Pancreas (tissue), 10 donors: Measurements from ENCODE around the gene TBX19. TPM values are rescaled to one million over a fixed set of nuclear protein-coding genes. Genes with fewer than 3 reads are reported as not detected.
A peak's percentile ranks its signal among the peaks of the same experiment; 100 is the strongest.
"Not testable (repeated sequence)": the region's sequence is repeated elsewhere in the genome, so short reads cannot be mapped to it uniquely, and the experiment has no call there.

Source experiments
- ATAC-seq, 4 donors: fragments of 200-7000 bp; cut with Tn5 transposase; one replicate each; pipeline versions ENCODE4 v1.8.0 to v1.9.1; 2020; ENCODE audit warnings: mild to moderate bottlenecking in 4 of 4, moderate library complexity in 4 of 4
- DNase-seq, 6 donors: peaks; one replicate each; pipeline ENCODE4 v3.0.0-alpha.2; 2020
- FAIRE-seq: peaks from 2 replicates; lab custom pipeline; 2012; peaks lifted over from hg19 to GRCh38; lab: Jason Lieb, UNC
- H3K27ac ChIP-seq, 4 donors: fragments of 200-600 bp; sonication (generic); 1 replicate in 3 of 4; 2 replicates in 1 of 4; pipeline versions ENCODE4 v1.5.0 to v1.8.0; 2020
- H3K27me3 ChIP-seq, 4 donors: fragments of 200-600 bp; one replicate each; pipeline ENCODE4 v1.8.0; 2021
- H3K36me3 ChIP-seq, 3 donors: fragments of 200-600 bp; sonication (generic) in 1 of 3; one replicate each; pipeline versions ENCODE4 v1.5.0 to v1.8.0; 2020 to 2021
- H3K4me1 ChIP-seq, 3 donors: fragments of 200-600 bp; one replicate each; pipeline ENCODE4 v1.8.0; 2021
- H3K4me3 ChIP-seq, 4 donors: fragments of 200-600 bp; sonication (generic) in 2 of 4; one replicate each; pipeline versions ENCODE4 v1.5.0 to v1.8.0; 2020 to 2021
- H3K9me3 ChIP-seq, 4 donors: fragments of 200-600 bp; one replicate each; pipeline ENCODE4 v1.8.0; 2021
- CTCF ChIP-seq, 4 donors: fragments of 200-600 bp; sonication (generic) in 3 of 4; IDR thresholded peaks; one replicate each; pipeline versions ENCODE4 v1.5.0 to v1.8.0; 2021; ENCODE audit warnings: antibody characterized with exemption in 4 of 4
- WGBS, 2 donors: extraction: QIAGEN DNeasy Blood & Tissue Kit; methylation state at CpG; one replicate each; pipeline ENCODE4 v1.1.7; 2013; 5-methylcytosine and 5-hydroxymethylcytosine counted together
- intact Hi-C, 3 donors: fragments of 100-400 bp; cut with DNase I; formaldehyde crosslinking; loops; one replicate each; pipeline versions ENCODE4 v1.11.1 to v1.14.2; 2022
- polyA plus RNA-seq, 2 donors: library from polyadenylated mRNA; stranded (reverse); fragments of 200-250 nt; gene quantifications; one replicate each; pipeline ENCODE4 v1.2.3, GENCODE V29; 2013
- total RNA-seq, 6 donors: library from RNA; stranded (reverse); fragmentation: NEBNext Ultra II Directional in 4 of 6; extraction: Animal tissue kit (Norgen Biotek cat#: 25700) in 4 of 6; gene quantifications; one replicate each; pipeline versions ENCODE4 v1.2.1 to v1.2.4, GENCODE V29; 2021 to 2023
- donor health status: healthy with polysubstance abuse.
- donor health status: DM: no; HTN: no; CAD: no; lungs with moderate emphysema.
- donor health status: DM: no; HTN: no; CAD: no.
- donor health status: control.
- donor health status: control.
- donor health status: Bipolar disorder and iron deficiency.
- donor health status: DM: yes; HTN: yes; CAD: no.
- donor health status: DM: no; HTN: no; CAD: no.
- donor health status: DM: no; HTN: no; CAD: no.
- donor health status: DM: yes; HTN: yes; CAD: no.

TBX19 gene
- total and polyA plus RNA-seq, 8 donors = 0.35 to 2.0 (median 0.61) TPM

- ATAC-seq, FAIRE-seq, H3K27ac ChIP-seq, H3K4me3 ChIP-seq, H3K27me3 ChIP-seq, H3K9me3 ChIP-seq, H3K36me3 ChIP-seq, H3K4me1 ChIP-seq, intact Hi-C loops, DNase-seq: not testable (repeated sequence)
- 87 to 91% methylated on average over 28 to 35 of the region's 36 CpGs for WGBS, 2 donors
These were observed 73.9 kb downstream of the TBX19 start for GRCh38 chr1:168354335-168355269.

GRCh38 chr1:168360151-168361021 lies 79.7 kb downstream of the TBX19 start:
- FAIRE-seq (no peak), ATAC-seq (no peak), DNase-seq (no peak)
- no peaks in the 10 kb centered on the region for H3K36me3 ChIP-seq
- H3K4me3 ChIP-seq = no peak overlapping the region
- intact Hi-C loops = no loop called here
- H3K27me3 ChIP-seq = no peaks in the 10 kb centered on the region
- TF ChIP-seq CTCF (IDR thresholded peaks at IDR 0.05) = no peak
- H3K4me1 ChIP-seq = peaks cover 0 to under 1% (median 0%) of the 10 kb centered on the region in 3 donors
- no peaks in the 10 kb centered on the region for H3K9me3 ChIP-seq
- 65 to 69% methylated on average over 7 of the region's 7 CpGs for WGBS, 2 donors
- no peak overlapping the region for H3K27ac ChIP-seq

- ATAC-seq = no peak
- Histone ChIP-seq H3K27me3 (no peaks in the 10 kb centered on the region), H3K4me1 (peaks cover 0 to 4% (median 3%) of the 10 kb centered on the region in 3 donors), H3K9me3 (no peaks in the 10 kb centered on the region), H3K27ac (no peak overlapping the region), H3K4me3 (no peak overlapping the region), H3K36me3 (no peaks in the 10 kb centered on the region)
- 60 to 69% methylated on average over 2 of the region's 2 CpGs for WGBS, 2 donors
- no peak for FAIRE-seq
- intact Hi-C loops = no loop called here
- DNase-seq = no peak
- no peak for TF ChIP-seq CTCF (IDR thresholded peaks at IDR 0.05)
These were observed 80.6 kb downstream of the TBX19 start for GRCh38 chr1:168361252-168361651.

GRCh38 chr1:168362991-168363390 lies 82.3 kb downstream of the TBX19 start:
- H3K27ac ChIP-seq = no peak overlapping the region
- no peak overlapping the region for H3K4me3 ChIP-seq
- no peaks in the 10 kb centered on the region for H3K36me3 ChIP-seq
- H3K9me3 ChIP-seq = no peaks in the 10 kb centered on the region
- H3K4me1 ChIP-seq = peaks cover 0 to 4% (median 3%) of the 10 kb centered on the region in 3 donors
- intact Hi-C loops = no loop called here
- H3K27me3 ChIP-seq = no peaks in the 10 kb centered on the region
- 79 to 82% methylated on average over 4 of the region's 4 CpGs for WGBS, 2 donors
- DNase-seq (no peak), FAIRE-seq (no peak), ATAC-seq (peak in 3 of 4 donors; percentile 22 to 37 (median 25))
- no peak for TF ChIP-seq CTCF (IDR thresholded peaks at IDR 0.05)

Other genes starting within 250 kb of the TBX19 start
- 1 to 10 TPM; 6.3 to 9.7 (median 9.3) TPM for gene GPR161, start 143.9 kb upstream of the TBX19 start, total RNA-seq
- 1 to 10 TPM; 2.5 to 3.6 TPM for gene GPR161, start 143.9 kb upstream of the TBX19 start, polyA plus RNA-seq
- gene TIPRL, start 101.9 kb upstream of the TBX19 start, total RNA-seq = 10 to 100 TPM; 11.9 to 17.3 (median 14.3) TPM
- gene TIPRL, start 101.9 kb upstream of the TBX19 start, polyA plus RNA-seq = 10 to 100 TPM in 1 of 2 donors, 1 to 10 TPM in 1; 6.8 to 10.2 TPM
- gene SFT2D2, start 54.9 kb upstream of the TBX19 start, total RNA-seq = 10 to 100 TPM; 15.5 to 37.3 (median 23.0) TPM
- gene SFT2D2, start 54.9 kb upstream of the TBX19 start, polyA plus RNA-seq = 1 to 10 TPM; 2.4 to 6.1 TPM